HT-29 (cell line): Measurements from ENCODE around the gene PCDHGA5. TPM values are rescaled to one million over a fixed set of nuclear protein-coding genes. Genes with fewer than 3 reads are reported as not detected.
"Not testable (repeated sequence)": the region's sequence is repeated elsewhere in the genome, so short reads cannot be mapped to it uniquely, and the experiment has no call there.

Experiments
- DNase-seq: peaks from one replicate; pipeline ENCODE4 v3.0.0-alpha.2; 2015; ENCODE audit warnings: low spot score
- total RNA-seq: library from RNA; depleted of rRNA; stranded (reverse); fragments of >200 nt; shearing (Covaris generic); gene quantifications from 2 replicates; pipeline ENCODE4 v1.2.3, GENCODE V29; 2014; rRNA removed

PCDHGA5 gene
- 0.13 TPM in 2 replicates for total RNA-seq

DNA sequence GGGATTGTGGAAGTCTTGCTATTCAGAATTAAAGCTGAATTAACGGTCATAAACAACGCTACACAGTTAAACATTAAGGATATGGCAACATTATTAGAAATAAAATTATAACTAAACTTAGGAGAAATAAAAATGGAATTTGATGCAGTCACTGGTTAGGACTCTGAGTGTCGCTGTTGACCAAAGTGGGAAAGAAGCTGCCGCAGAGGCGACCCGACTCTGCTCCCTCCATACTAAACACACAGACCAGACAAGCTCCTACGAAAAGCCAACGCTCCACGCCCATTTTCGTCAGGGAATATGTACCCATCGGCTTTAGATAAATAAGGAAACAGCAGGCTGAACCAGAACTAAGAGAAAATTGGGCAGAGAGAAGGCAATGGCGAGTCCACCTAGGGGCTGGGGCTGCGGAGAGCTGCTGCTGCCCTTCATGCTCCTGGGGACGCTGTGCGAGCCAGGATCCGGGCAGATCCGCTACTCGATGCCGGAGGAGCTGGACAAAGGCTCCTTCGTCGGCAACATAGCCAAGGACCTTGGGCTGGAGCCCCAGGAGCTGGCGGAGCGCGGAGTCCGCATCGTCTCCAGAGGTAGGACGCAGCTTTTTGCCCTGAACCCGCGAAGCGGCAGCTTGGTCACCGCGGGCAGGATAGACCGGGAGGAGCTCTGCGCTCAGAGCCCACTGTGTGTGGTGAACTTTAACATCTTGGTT, at the start of gene PCDHGA5:
Gene PCDHGA5 (plus strand): TSS at position 211 of the 709 bp plus-strand sequence. CDS start 169 bp downstream, at position 380.
- no peak for DNase-seq

- DNase-seq: not testable (repeated sequence)
These were observed 47.0 kb upstream of the PCDHGA5 start for GRCh38 chr5:141316963-141317362.

DNA sequence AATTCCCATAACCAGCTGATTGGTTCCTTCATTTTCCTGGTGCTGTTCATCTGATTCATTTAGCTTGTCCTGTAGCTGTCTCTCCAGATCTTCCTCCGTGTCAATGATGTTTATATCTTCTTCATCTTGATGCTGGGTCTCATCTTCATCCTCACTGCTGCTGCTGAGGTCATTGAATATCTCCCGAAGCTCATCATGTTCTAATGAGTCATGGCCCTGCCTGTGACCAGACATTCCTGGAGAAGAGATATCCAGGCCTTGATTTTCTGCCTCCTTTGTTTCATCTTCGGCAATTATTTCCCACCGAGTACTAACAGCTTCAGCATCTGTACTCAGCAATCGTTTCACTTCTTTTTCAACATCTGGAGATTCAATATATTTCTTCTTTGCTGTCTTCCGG, 44.8 kb upstream of the PCDHGA5 start:
- DNase-seq: no peak

- no peak for DNase-seq
These were observed 44.3 kb upstream of the PCDHGA5 start for GRCh38 chr5:141319699-141320098.

DNA sequence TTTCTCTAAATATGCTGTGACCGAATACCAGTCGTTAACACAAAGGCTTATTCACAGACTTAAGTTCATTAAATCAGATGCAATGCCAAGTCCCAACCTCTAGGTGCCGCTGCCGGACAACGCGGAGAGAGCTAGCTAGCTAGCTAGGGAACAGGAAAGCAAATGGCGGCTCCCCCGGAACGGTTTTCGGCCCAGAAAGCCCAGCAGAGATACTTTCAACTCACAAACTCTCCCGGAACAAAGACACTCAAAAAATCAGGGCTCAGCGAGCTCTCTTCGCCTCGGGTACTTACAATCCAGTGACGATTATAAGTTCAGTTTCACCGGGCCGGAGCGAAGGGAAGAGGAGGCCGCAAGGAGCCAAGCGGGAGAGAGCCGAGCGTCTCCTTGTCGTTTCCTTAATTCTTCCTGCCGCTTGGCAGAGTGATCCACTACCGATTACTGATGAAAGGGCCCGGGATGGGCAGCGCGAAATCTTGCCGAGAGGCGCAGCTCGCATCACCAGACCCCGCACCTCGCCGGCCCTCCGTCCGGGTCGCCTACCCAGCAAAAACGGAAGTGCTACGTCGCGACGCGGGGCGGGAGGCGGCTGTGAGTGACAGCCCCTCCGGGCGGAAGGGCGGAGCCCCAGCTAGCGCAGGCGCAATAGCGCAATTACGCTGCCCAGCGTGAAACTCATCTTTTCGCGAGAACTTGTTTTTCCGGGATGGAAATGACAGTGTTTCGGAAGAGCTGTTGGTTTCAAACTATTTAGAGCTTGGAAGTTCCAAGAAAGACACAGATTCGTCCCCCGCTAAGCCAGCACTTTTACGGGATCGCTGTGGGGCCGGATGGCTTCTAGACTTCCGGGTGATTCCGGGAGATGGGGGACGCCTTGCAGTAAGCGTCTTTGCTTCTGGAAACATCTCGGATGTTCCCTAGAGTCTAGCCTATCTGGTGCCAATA, 43.5 kb upstream of the PCDHGA5 start, which contains the start of gene TAF7:
Gene TAF7 (minus strand): TSS at position 560 of the 945 bp plus-strand sequence. CDS start 740 bp downstream, outside the sequence.
- DNase-seq: peak; percentile 96

- DNase-seq: no peak
These were observed 41.7 kb upstream of the PCDHGA5 start for GRCh38 chr5:141322261-141322660.

- DNase-seq: no peak
These were observed 37.7 kb upstream of the PCDHGA5 start for GRCh38 chr5:141326088-141326854.

DNA sequence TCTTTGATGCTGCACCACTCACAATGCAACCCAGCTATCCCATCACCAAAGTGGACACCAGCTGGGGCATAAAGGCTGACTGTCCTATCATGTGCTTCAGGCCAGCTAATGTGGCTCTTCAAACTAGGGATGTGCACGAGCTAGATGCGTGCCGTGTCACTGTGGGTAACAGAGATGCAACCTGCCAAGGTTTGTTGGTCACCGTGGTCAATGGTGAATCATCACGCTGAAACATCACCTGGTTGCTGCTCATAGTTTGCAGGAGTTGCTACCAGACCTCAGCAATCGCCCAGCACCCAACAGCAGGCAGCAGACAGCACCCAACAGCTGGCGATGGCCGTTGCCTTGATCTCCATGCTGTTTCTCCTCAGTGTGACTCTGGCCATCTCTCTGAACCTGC, 35.7 kb upstream of the PCDHGA5 start:
- no peak for DNase-seq

- peak; percentile 47 for DNase-seq
These were observed 33.5 kb upstream of the PCDHGA5 start, which contains the start of gene PCDHGA1 for GRCh38 chr5:141330299-141331080. Gene PCDHGA1 (plus strand): TSS chr5:141330514.

GRCh38 chr5:141332571-141332970, 31.4 kb upstream of the PCDHGA5 start:
- not testable (repeated sequence) for DNase-seq

GRCh38 chr5:141338538-141339306, 25.2 kb upstream of the PCDHGA5 start, which contains the start of gene PCDHGA2:
Gene PCDHGA2 (plus strand): TSS chr5:141338760.
- DNase-seq: no peak

GRCh38 chr5:141340781-141341354, 23.1 kb upstream of the PCDHGA5 start:
- not testable (repeated sequence) for DNase-seq

- no peak for DNase-seq
These were observed 21.2 kb upstream of the PCDHGA5 start for GRCh38 chr5:141342773-141343172.

- peak; percentile 40 for DNase-seq
These were observed 20.6 kb upstream of the PCDHGA5 start, which contains the start of gene PCDHGA3 for GRCh38 chr5:141343242-141343952. Gene PCDHGA3 (plus strand): TSS chr5:141343829. CDS start chr5:141344034, 205 bp downstream.

DNA sequence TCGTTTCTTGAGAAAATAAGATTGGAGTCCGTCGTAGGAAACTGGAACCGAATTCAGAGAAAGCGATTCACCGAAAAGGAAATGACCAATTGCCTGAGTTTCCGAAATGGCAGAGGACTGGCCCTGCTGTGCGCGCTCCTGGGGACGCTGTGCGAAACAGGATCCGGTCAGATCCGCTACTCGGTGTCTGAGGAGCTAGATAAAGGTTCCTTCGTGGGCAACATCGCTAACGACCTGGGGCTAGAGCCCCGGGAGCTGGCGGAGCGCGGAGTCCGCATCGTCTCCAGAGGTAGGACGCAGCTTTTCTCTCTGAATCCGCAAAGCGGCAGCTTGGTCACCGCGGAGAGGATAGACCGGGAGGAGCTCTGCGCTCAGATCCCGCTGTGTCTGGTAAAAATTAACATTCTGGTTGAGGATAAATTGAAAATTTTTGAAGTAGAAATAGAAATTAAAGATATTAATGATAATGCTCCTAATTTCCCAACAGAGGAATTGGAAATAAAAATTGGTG, 20.0 kb upstream of the PCDHGA5 start:
- no peak for DNase-seq

- no peak for DNase-seq
These were observed 18.6 kb upstream of the PCDHGA5 start for GRCh38 chr5:141345327-141345726.

DNA sequence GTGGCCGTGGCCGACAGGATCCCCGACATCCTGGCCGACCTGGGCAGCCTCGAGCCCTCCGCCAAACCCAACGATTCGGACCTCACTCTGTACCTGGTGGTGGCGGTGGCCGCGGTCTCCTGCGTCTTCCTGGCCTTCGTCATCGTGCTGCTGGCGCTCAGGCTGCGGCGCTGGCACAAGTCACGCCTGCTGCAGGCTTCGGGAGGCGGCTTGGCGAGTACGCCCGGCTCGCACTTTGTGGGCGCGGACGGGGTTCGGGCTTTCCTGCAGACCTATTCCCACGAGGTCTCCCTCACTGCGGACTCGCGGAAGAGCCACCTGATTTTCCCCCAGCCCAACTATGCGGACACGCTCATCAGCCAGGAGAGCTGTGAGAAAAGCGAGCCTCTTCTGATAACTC, 17.9 kb upstream of the PCDHGA5 start:
- DNase-seq: not testable (repeated sequence)

DNA sequence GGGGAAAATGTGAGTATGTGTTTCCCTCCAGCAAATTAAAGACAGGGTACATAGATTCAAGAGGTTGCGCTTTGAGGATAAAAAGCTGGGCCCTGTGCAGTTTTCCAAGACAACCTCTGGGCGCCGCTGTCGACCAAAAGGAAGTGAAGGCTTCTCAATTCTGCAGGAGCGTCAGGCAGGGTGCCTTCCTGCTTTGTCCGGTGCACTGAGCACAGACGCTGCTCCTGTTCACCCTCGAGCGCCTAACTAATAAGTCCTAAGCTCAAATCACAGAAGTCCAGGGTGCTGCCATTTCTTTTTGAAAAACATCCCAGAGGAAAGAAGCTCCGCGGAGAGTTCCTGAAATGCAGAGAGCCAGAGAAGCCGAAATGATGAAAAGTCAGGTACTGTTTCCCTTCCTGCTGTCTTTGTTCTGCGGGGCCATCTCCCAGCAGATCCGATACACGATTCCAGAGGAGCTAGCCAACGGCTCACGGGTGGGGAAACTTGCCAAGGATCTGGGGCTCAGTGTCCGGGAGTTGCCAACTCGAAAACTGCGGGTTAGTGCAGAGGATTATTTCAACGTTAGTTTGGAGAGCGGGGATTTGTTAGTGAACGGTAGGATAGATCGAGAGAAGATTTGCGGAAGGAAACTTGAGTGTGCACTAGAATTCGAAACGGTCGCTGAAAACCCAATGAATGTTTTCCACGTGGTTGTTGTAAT, 13.9 kb upstream of the PCDHGA5 start, which contains the start of gene PCDHGB1:
Gene PCDHGB1 (plus strand): TSS at position 183 of the 703 bp plus-strand sequence. CDS start 162 bp downstream, at position 345.
- peak; percentile 42 for DNase-seq
